PFSK-1 (cell line): Measurements from ENCODE around the gene MRPL33.

Experiments
- SIN3A ChIP-seq: IDR thresholded peaks from 2 replicates; pipeline ENCODE4 v1.6.1; 2012; ENCODE audit warnings: mild to moderate bottlenecking, low read length, moderate library complexity, borderline replicate concordance; ENCODE audit not compliant: insufficient read depth
- TF ChIP-seq, protein P1 (sequence below), 2 experiments: IDR thresholded peaks; 2 replicates each; pipeline versions ENCODE4 v1.6.1 to v1.8.0; 2011 to 2012; ENCODE audit warnings: low read depth in 2 of 2, low read length in 2 of 2, control low read depth in 1 of 2, inconsistent platforms in 1 of 2, mild to moderate bottlenecking in 1 of 2, moderate library complexity in 1 of 2; ENCODE audit not compliant: insufficient read depth in 1 of 2

DNA sequence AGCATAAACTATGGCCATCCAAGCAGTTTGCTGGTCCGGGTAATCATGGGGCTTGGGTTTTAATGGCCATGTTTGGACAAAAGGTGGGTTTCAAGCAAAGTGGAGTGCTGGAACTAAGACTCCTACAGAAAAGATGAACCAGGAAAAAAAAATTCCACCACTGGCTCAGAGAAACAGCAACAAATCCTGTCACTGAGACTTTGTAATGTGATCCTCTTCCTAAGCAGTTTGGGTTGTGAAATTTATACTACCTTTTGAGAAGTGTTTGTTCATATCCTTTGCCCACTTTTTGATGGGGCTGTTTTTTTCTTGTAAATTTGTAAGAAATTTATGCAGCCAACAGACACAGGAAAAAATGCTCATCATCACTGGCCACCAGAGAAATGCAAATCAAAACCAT is 40.2 kb downstream of the MRPL33 start:
- TF ChIP-seq, protein P1, sequence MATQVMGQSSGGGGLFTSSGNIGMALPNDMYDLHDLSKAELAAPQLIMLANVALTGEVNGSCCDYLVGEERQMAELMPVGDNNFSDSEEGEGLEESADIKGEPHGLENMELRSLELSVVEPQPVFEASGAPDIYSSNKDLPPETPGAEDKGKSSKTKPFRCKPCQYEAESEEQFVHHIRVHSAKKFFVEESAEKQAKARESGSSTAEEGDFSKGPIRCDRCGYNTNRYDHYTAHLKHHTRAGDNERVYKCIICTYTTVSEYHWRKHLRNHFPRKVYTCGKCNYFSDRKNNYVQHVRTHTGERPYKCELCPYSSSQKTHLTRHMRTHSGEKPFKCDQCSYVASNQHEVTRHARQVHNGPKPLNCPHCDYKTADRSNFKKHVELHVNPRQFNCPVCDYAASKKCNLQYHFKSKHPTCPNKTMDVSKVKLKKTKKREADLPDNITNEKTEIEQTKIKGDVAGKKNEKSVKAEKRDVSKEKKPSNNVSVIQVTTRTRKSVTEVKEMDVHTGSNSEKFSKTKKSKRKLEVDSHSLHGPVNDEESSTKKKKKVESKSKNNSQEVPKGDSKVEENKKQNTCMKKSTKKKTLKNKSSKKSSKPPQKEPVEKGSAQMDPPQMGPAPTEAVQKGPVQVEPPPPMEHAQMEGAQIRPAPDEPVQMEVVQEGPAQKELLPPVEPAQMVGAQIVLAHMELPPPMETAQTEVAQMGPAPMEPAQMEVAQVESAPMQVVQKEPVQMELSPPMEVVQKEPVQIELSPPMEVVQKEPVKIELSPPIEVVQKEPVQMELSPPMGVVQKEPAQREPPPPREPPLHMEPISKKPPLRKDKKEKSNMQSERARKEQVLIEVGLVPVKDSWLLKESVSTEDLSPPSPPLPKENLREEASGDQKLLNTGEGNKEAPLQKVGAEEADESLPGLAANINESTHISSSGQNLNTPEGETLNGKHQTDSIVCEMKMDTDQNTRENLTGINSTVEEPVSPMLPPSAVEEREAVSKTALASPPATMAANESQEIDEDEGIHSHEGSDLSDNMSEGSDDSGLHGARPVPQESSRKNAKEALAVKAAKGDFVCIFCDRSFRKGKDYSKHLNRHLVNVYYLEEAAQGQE (IDR thresholded peaks at IDR 0.05; ENCODE audit: insufficient read depth in 1 of 2, low read depth in 2 of 2, low read length in 2 of 2): no peak
- no peak for TF ChIP-seq SIN3A
